ENCODE results near the gene FAM8A1.

The FAM8A1 gene

GRCh38 chr6:17653198-17653882 lies 53.2 kb downstream of the FAM8A1 start:
- no peak overlapping the region for H3K4me3 ChIP-seq (ENCODE audit: low read depth, low read length)
- no peak for TF ChIP-seq CTCF (IDR thresholded peaks at IDR 0.05; ENCODE audit: insufficient read depth, low read depth, low read length, missing control alignments)
- no peak for DNase-seq (ENCODE audit: low read depth)

- TF ChIP-seq CTCF (IDR thresholded peaks at IDR 0.05; ENCODE audit: insufficient read depth, low read depth, low read length, missing control alignments): no peak
- no peak overlapping the region for H3K4me3 ChIP-seq (ENCODE audit: low read depth, low read length)
- no peak for DNase-seq (ENCODE audit: low read depth)
Measured at GRCh38 chr6:17656092-17656491, 56.0 kb downstream of the FAM8A1 start.

- H3K4me3 ChIP-seq (ENCODE audit: low read depth, low read length): no peak overlapping the region
- no peak for DNase-seq (ENCODE audit: low read depth)
- no peak for TF ChIP-seq CTCF (IDR thresholded peaks at IDR 0.05; ENCODE audit: insufficient read depth, low read depth, low read length, missing control alignments)
Measured at GRCh38 chr6:17656644-17657043, 56.5 kb downstream of the FAM8A1 start.

Data from GM12865 (cell line).